Trophoblast cell (in vitro differentiated cells and primary cell): ENCODE data around the gene ARL16.

Experiments used
- DNase-seq, 2 donors: peaks; one replicate each; pipeline ENCODE4 v3.0.0-alpha.2; 2016
- H2AFZ ChIP-seq: 2 replicates; pipeline ENCODE4 v1.6.1; 2013; ENCODE audit warnings: low read length, moderate library complexity, mild to moderate bottlenecking; ENCODE audit not compliant: insufficient read depth, poor library complexity
- H2AK5ac ChIP-seq: 2 replicates; pipeline ENCODE4 v1.6.1; 2013; ENCODE audit warnings: mild to moderate bottlenecking, low read length
- H2BK120ac ChIP-seq: 2 replicates; pipeline ENCODE4 v1.6.1; 2013; ENCODE audit warnings: low read length, mild to moderate bottlenecking, moderate library complexity; ENCODE audit not compliant: insufficient read depth, poor library complexity
- H2BK12ac ChIP-seq: 2 replicates; pipeline ENCODE4 v1.6.1; 2013; ENCODE audit warnings: mild to moderate bottlenecking, low read length, moderate library complexity
- H2BK5ac ChIP-seq: 2 replicates; pipeline ENCODE4 v1.6.1; 2013; ENCODE audit warnings: low read length, low read depth, moderate library complexity, mild to moderate bottlenecking; ENCODE audit not compliant: poor library complexity
- H3K14ac ChIP-seq: 2 replicates; pipeline ENCODE4 v1.6.1; 2013; ENCODE audit warnings: mild to moderate bottlenecking, low read length
- H3K18ac ChIP-seq: 2 replicates; pipeline ENCODE4 v1.6.1; 2013; ENCODE audit warnings: mild to moderate bottlenecking, low read length
- H3K23ac ChIP-seq: 2 replicates; pipeline ENCODE4 v1.6.1; 2013; ENCODE audit warnings: low read length
- H3K27ac ChIP-seq: 2 replicates; pipeline ENCODE4 v1.5.1; 2013; ENCODE audit warnings: low read depth, mild to moderate bottlenecking, inconsistent platforms, low read length, moderate library complexity
- H3K27me3 ChIP-seq: 2 replicates; pipeline ENCODE4 v1.6.1; 2013; ENCODE audit warnings: inconsistent platforms, mild to moderate bottlenecking, low read length, moderate library complexity; ENCODE audit not compliant: insufficient read depth
- H3K36me3 ChIP-seq, 2 experiments: 1 replicate in 1 of 2; 2 replicates in 1 of 2; pipeline ENCODE4 v1.6.1; 2013; ENCODE audit warnings: low read length in 2 of 2, mild to moderate bottlenecking in 2 of 2, moderate library complexity in 1 of 2; ENCODE audit not compliant: insufficient read depth in 2 of 2, control insufficient read depth in 1 of 2
- H3K4ac ChIP-seq: 2 replicates; pipeline ENCODE4 v1.6.1; 2013; ENCODE audit warnings: low read depth, mild to moderate bottlenecking, low read length, moderate library complexity
- H3K4me1 ChIP-seq, 2 experiments: 1 replicate in 1 of 2; 2 replicates in 1 of 2; pipeline ENCODE4 v1.6.1; 2013; ENCODE audit warnings: low read length in 2 of 2, mild to moderate bottlenecking in 2 of 2, moderate library complexity in 1 of 2; ENCODE audit not compliant: insufficient read depth in 2 of 2, control insufficient read depth in 1 of 2
- H3K4me2 ChIP-seq: 2 replicates; pipeline ENCODE4 v1.6.1; 2013; ENCODE audit warnings: inconsistent platforms, mild to moderate bottlenecking, low read length, moderate library complexity
- H3K4me3 ChIP-seq: 2 replicates; pipeline ENCODE4 v1.5.1; 2013; ENCODE audit warnings: mild to moderate bottlenecking, low read depth, low read length, inconsistent platforms
- H3K79me1 ChIP-seq: one replicate; pipeline ENCODE4 v1.6.1; 2013; ENCODE audit warnings: low read length
- H3K79me2 ChIP-seq: 2 replicates; pipeline ENCODE4 v1.6.1; 2013; ENCODE audit warnings: low read length, mild to moderate bottlenecking; ENCODE audit not compliant: control insufficient read depth, insufficient read depth, poor library complexity
- H3K9ac ChIP-seq: 2 replicates; pipeline ENCODE4 v1.6.1; 2013; ENCODE audit warnings: mild to moderate bottlenecking, low read length
- H3K9me3 ChIP-seq: 2 replicates; pipeline ENCODE4 v1.6.1; 2013; ENCODE audit warnings: low read depth, mild to moderate bottlenecking, control low read depth, inconsistent platforms, low read length; ENCODE audit not compliant: insufficient read depth
- H4K12ac ChIP-seq: 2 replicates; pipeline ENCODE4 v1.6.1; 2013; ENCODE audit warnings: low read depth, mild to moderate bottlenecking, low read length, moderate library complexity
- H4K8ac ChIP-seq: 2 replicates; pipeline ENCODE4 v1.6.1; 2013; ENCODE audit warnings: low read depth, mild to moderate bottlenecking, low read length, moderate library complexity
- H4K91ac ChIP-seq: one replicate; pipeline ENCODE4 v1.6.1; 2013; ENCODE audit warnings: low read depth, mild to moderate bottlenecking, low read length, moderate library complexity
- WGBS: extraction: QIAGEN DNeasy Blood & Tissue Kit; methylation state at CpG from one replicate; pipeline ENCODE4 v1.1.7; 2013; ENCODE audit warnings: missing lambda C conversion rate; ENCODE audit not compliant: insufficient read length, insufficient coverage; ENCODE audit errors: extremely low coverage; 5-methylcytosine and 5-hydroxymethylcytosine counted together

ARL16 gene

DNA sequence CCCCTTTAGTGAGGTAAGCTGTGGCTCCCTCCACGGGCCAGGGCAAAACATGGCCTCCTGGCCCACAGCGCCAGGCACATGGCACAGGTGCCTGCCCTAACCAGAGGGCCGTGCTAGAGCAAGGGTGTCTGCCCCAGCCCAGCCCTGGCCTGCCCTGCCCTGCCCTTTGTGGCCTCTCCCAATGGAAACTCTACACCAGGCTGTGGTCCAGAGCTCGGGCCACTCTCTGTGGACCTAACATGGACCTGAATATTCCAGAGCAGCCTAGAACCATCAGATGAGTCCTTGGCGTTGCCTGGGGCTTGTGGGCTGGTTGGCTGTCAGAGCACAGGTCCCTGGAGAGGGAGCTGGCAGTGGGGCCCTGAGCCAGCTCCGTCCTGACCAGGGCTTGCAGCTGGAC lies 11.6 kb upstream of the ARL16 start:
- Histone ChIP-seq H2BK120ac (no peak overlapping the region), H3K4me3 (no peak overlapping the region), H4K8ac (no peak overlapping the region), H3K9ac (no peak overlapping the region), H3K4me2 (no peak overlapping the region), H4K12ac (no peak overlapping the region), H3K4me1 (no peaks in the 10 kb centered on the region), H3K27ac (no peak overlapping the region), H4K91ac (no peak overlapping the region), H2AFZ (no peak overlapping the region), H3K18ac (no peak overlapping the region), H3K79me1 (no peaks in the 10 kb centered on the region), H2BK12ac (no peak overlapping the region), H3K36me3 (peaks cover 83 to 90% of the 10 kb centered on the region in 2 experiments), H3K27me3 (no peaks in the 10 kb centered on the region), H3K4ac (no peak overlapping the region), H3K79me2 (no peaks in the 10 kb centered on the region), H2BK5ac (no peak overlapping the region), H2AK5ac (no peak overlapping the region), H3K9me3 (no peaks in the 10 kb centered on the region), H3K23ac (no peak overlapping the region), H3K14ac (no peak overlapping the region)
- DNase-seq: no peak
- no CpG with 5 or more reads among the region's 6 CpGs for WGBS

- no CpG with 5 or more reads among the region's 19 CpGs for WGBS
- Histone ChIP-seq H3K9me3 (no peaks in the 10 kb centered on the region), H3K9ac (no peak overlapping the region), H4K8ac (no peak overlapping the region), H2BK12ac (no peak overlapping the region), H3K23ac (no peak overlapping the region), H2BK5ac (no peak overlapping the region), H3K14ac (no peak overlapping the region), H3K36me3 (peaks cover 87 to 94% of the 10 kb centered on the region in 2 experiments), H3K4me2 (no peak overlapping the region), H3K4me3 (no peak overlapping the region), H3K79me2 (no peaks in the 10 kb centered on the region), H4K91ac (no peak overlapping the region), H2AFZ (no peak overlapping the region), H3K4me1 (no peaks in the 10 kb centered on the region), H3K18ac (no peak overlapping the region), H3K4ac (no peak overlapping the region), H2BK120ac (no peak overlapping the region), H3K27me3 (no peaks in the 10 kb centered on the region), H3K79me1 (no peaks in the 10 kb centered on the region), H2AK5ac (no peak overlapping the region), H4K12ac (no peak overlapping the region), H3K27ac (no peak overlapping the region)
- no peak for DNase-seq
Observed at GRCh38 chr17:81694810-81695209, 11.2 kb upstream of the ARL16 start.

DNA sequence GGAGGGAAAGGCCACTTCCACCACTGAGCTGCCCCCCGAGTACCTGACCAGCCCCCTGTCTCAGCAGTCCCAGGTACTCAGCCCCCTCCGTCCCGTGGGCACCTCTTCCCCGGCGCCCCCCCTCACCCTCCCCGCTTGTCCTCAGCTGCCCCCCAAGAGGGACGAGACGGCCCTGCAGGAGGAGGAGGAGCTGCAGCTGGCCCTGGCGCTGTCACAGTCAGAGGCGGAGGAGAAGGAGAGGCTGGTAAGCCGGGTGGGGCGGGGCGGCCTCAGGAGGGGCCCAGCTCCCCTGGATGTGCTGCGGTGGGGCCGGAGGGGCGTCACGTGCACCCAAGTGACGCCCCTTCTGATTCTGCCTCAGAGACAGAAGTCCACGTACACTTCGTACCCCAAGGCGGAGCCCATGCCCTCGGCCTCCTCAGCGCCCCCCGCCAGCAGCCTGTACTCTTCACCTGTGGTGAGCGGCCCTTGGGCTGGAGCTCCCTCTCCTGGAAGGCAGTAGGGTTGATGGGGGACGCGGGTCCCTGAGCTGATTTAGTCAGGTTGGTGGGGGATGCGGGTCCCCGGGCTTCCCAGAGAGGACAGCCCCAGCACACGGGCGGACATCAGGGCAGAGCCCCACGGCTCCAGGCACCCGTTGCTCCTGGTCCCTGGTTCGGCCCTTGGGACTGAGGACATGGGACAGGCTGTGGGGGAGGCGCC lies 10.1 kb upstream of the ARL16 start:
- H2BK5ac ChIP-seq: no peak overlapping the region
- H3K9me3 ChIP-seq: no peaks in the 10 kb centered on the region
- H3K27ac ChIP-seq: no peak overlapping the region
- no peak for DNase-seq
- H2BK120ac ChIP-seq: no peak overlapping the region
- H4K91ac ChIP-seq: no peak overlapping the region
- H2AK5ac ChIP-seq: no peak overlapping the region
- no peak overlapping the region for H2AFZ ChIP-seq
- no peaks in the 10 kb centered on the region for H3K4me1 ChIP-seq
- no CpG with 5 or more reads among the region's 35 CpGs for WGBS
- no peak overlapping the region for H3K4ac ChIP-seq
- no peak overlapping the region for H2BK12ac ChIP-seq
- no peak overlapping the region for H3K4me3 ChIP-seq
- H3K79me1 ChIP-seq: no peaks in the 10 kb centered on the region
- H3K79me2 ChIP-seq: no peaks in the 10 kb centered on the region
- no peaks in the 10 kb centered on the region for H3K27me3 ChIP-seq
- no peak overlapping the region for H3K4me2 ChIP-seq
- H3K14ac ChIP-seq: no peak overlapping the region
- no peak overlapping the region for H3K9ac ChIP-seq
- peaks cover 94 to 99% of the 10 kb centered on the region in 2 experiments for H3K36me3 ChIP-seq
- no peak overlapping the region for H4K8ac ChIP-seq
- no peak overlapping the region for H3K18ac ChIP-seq
- H3K23ac ChIP-seq: no peak overlapping the region
- no peak overlapping the region for H4K12ac ChIP-seq

DNA sequence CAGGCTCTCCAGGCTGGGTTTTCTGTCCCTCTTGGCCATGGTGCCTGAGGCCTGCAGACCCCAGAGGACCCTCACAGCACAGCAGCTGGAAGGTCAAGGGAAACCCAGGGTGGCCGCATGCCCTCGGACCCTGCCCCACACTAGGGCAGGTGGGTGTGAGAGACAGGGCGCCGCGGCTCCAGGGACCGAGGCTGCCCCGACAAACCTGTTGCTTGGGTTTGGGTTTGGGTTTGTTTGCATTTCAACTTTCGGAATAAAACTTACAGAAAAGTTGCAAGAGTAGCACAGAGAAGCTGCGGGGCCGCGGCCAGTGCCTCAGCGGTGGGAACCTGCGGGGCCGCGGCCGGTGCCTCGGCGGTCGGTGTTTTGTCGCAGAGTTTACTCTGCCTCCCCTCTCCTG lies 8.0 kb upstream of the ARL16 start:
- Histone ChIP-seq H3K36me3 (peaks cover 97 to 99% of the 10 kb centered on the region in 2 experiments), H2BK12ac (no peak overlapping the region), H3K27ac (no peak overlapping the region), H3K18ac (no peak overlapping the region), H2BK120ac (no peak overlapping the region), H3K4ac (no peak overlapping the region), H4K8ac (no peak overlapping the region), H3K79me2 (no peaks in the 10 kb centered on the region), H3K9ac (no peak overlapping the region), H3K4me1 (no peaks in the 10 kb centered on the region), H4K91ac (no peak overlapping the region), H3K27me3 (no peaks in the 10 kb centered on the region), H2BK5ac (no peak overlapping the region), H3K4me2 (no peak overlapping the region), H4K12ac (no peak overlapping the region), H3K9me3 (no peaks in the 10 kb centered on the region), H3K79me1 (no peaks in the 10 kb centered on the region), H2AK5ac (no peak overlapping the region), H3K14ac (no peak overlapping the region), H3K4me3 (no peak overlapping the region), H3K23ac (no peak overlapping the region), H2AFZ (no peak overlapping the region)
- no CpG with 5 or more reads among the region's 20 CpGs for whole genome bisulfite sequencing
- DNase-seq: no peak
